Measurements from ENCODE around the gene FBXO22. TPM values are rescaled to one million over a fixed set of nuclear protein-coding genes. Genes with fewer than 3 reads are reported as not detected.
"Not testable (repeated sequence)": the region's sequence is repeated elsewhere in the genome, so short reads cannot be mapped to it uniquely, and the experiment has no call there.

FBXO22 gene
- total RNA-seq, 4 donors from 2014 or later: 8.0 to 26.9 (median 18.5) TPM

- H3K9me3 ChIP-seq: no peaks in the 10 kb centered on the region
- H3K4me1 ChIP-seq: no peaks in the 10 kb centered on the region
- no peak for DNase-seq
- TF ChIP-seq POLR2A (IDR thresholded peaks at IDR 0.05) (no peak), EP300 (IDR thresholded peaks at IDR 0.05; ENCODE audit: low read depth) (no peak), CTCF (IDR thresholded peaks at IDR 0.05) (no peak), POLR2AphosphoS5 (IDR thresholded peaks at IDR 0.05) (no peak)
- peaks cover 9% of the 10 kb centered on the region for H3K27me3 ChIP-seq
- intact Hi-C loops (cut with DNase I; ENCODE audit: low total_unique reads) (no loop called here), in situ Hi-C loops (cut with MboI; ENCODE audit: low pct_ligation_motif_present in 1 of 4, low pct_unique_long_range_greater_than_20kb in 1 of 4, low sequenced_read_pairs in 3 of 4) (no loop called here)
- 42 to 49% methylated on average over 2 of the region's 2 CpGs for WGBS, 2 donors (ENCODE audit: low coverage in 1 of 2)
- H3K27ac ChIP-seq: no peak overlapping the region
- no peaks in the 10 kb centered on the region for H3K36me3 ChIP-seq
- no peak overlapping the region for H3K4me3 ChIP-seq
Observed at GRCh38 chr15:75981149-75981815, 77.6 kb downstream of the FBXO22 start.

GRCh38 chr15:75982468-75982867 is 78.8 kb downstream of the FBXO22 start:
- in situ Hi-C loops (cut with MboI; ENCODE audit: low pct_ligation_motif_present in 1 of 4, low pct_unique_long_range_greater_than_20kb in 1 of 4, low sequenced_read_pairs in 3 of 4): no loop called here
- no peak overlapping the region for H3K27ac ChIP-seq

GRCh38 chr15:75984706-75985105 is 81.0 kb downstream of the FBXO22 start:
- in situ Hi-C loops (cut with MboI; ENCODE audit: low pct_ligation_motif_present in 1 of 4, low pct_unique_long_range_greater_than_20kb in 1 of 4, low sequenced_read_pairs in 3 of 4); H3K36me3 ChIP-seq; H3K4me3 ChIP-seq; intact Hi-C loops (cut with DNase I; ENCODE audit: low total_unique reads); H3K27me3 ChIP-seq; H3K27ac ChIP-seq; DNase-seq; H3K4me1 ChIP-seq; H3K9me3 ChIP-seq: not testable (repeated sequence)
- WGBS, 2 donors (ENCODE audit: low coverage in 1 of 2): 95 to 97% methylated on average over 2 to 3 of the region's 3 CpGs

More at GRCh38 chr15:75982468-75982867, 78.8 kb downstream of the FBXO22 start:
- no peak for DNase-seq
- Histone ChIP-seq H3K4me1 (no peaks in the 10 kb centered on the region), H3K9me3 (no peaks in the 10 kb centered on the region), H3K4me3 (no peak overlapping the region), H3K36me3 (no peaks in the 10 kb centered on the region), H3K27me3 (peaks cover 5% of the 10 kb centered on the region)
- 90 to 93% methylated on average over 2 of the region's 2 CpGs for WGBS, 2 donors (ENCODE audit: low coverage in 1 of 2)
- intact Hi-C loops (cut with DNase I; ENCODE audit: low total_unique reads): no loop called here
- TF ChIP-seq CTCF (IDR thresholded peaks at IDR 0.05): no peak
- no peak for TF ChIP-seq POLR2A (IDR thresholded peaks at IDR 0.05)
- TF ChIP-seq EP300 (IDR thresholded peaks at IDR 0.05; ENCODE audit: low read depth): no peak
- no peak for TF ChIP-seq POLR2AphosphoS5 (IDR thresholded peaks at IDR 0.05)

GRCh38 chr15:75985971-75986370 is 82.3 kb downstream of the FBXO22 start:
- Histone ChIP-seq H3K4me1 (no peaks in the 10 kb centered on the region), H3K4me3 (no peak overlapping the region), H3K27ac (no peak overlapping the region), H3K27me3 (no peaks in the 10 kb centered on the region), H3K36me3 (no peaks in the 10 kb centered on the region), H3K9me3 (no peaks in the 10 kb centered on the region)
- 92 to 100% methylated on average over 1 of the region's 1 CpG for WGBS, 2 donors (ENCODE audit: low coverage in 1 of 2)
- in situ Hi-C loops (cut with MboI; ENCODE audit: low pct_ligation_motif_present in 1 of 4, low pct_unique_long_range_greater_than_20kb in 1 of 4, low sequenced_read_pairs in 3 of 4) (no loop called here), intact Hi-C loops (cut with DNase I; ENCODE audit: low total_unique reads) (no loop called here)
- no peak for DNase-seq
- TF ChIP-seq CTCF (IDR thresholded peaks at IDR 0.05) (no peak), POLR2A (IDR thresholded peaks at IDR 0.05) (no peak), POLR2AphosphoS5 (IDR thresholded peaks at IDR 0.05) (no peak), EP300 (IDR thresholded peaks at IDR 0.05; ENCODE audit: low read depth) (no peak)

- intact Hi-C loops (cut with DNase I; ENCODE audit: low total_unique reads): no loop called here
- no peaks in the 10 kb centered on the region for H3K27me3 ChIP-seq
- no peak for TF ChIP-seq POLR2A (IDR thresholded peaks at IDR 0.05)
- TF ChIP-seq EP300 (IDR thresholded peaks at IDR 0.05; ENCODE audit: low read depth): no peak
- no peak for TF ChIP-seq CTCF (IDR thresholded peaks at IDR 0.05)
- TF ChIP-seq POLR2AphosphoS5 (IDR thresholded peaks at IDR 0.05): no peak
- H3K4me3 ChIP-seq: no peak overlapping the region
- no peak for DNase-seq
- no peaks in the 10 kb centered on the region for H3K4me1 ChIP-seq
- 67 to 85% methylated on average over 2 of the region's 2 CpGs for WGBS, 2 donors (ENCODE audit: low coverage in 1 of 2)
- H3K36me3 ChIP-seq: no peaks in the 10 kb centered on the region
- no peaks in the 10 kb centered on the region for H3K9me3 ChIP-seq
- in situ Hi-C loops (cut with MboI; ENCODE audit: low pct_ligation_motif_present in 1 of 4, low pct_unique_long_range_greater_than_20kb in 1 of 4, low sequenced_read_pairs in 3 of 4): no loop called here
- H3K27ac ChIP-seq: no peak overlapping the region
Observed at GRCh38 chr15:75989045-75989444, 85.4 kb downstream of the FBXO22 start.
